Measurements from ENCODE around the gene CCDC152.

GRCh38 chr5:42806701-42807262, 50.2 kb downstream of the CCDC152 start:
- TF ChIP-seq CTCF (IDR thresholded peaks at IDR 0.05; ENCODE audit: extremely low read depth in 1 of 2, insufficient read depth in 1 of 2, low read depth in 1 of 2, low read length in 2 of 2): no peak
- TF ChIP-seq EZH2 (IDR thresholded peaks at IDR 0.05; ENCODE audit: borderline replicate concordance, low read depth, low read length, severe bottlenecking): no peak
- no peak for TF ChIP-seq POLR2AphosphoS5 (IDR thresholded peaks at IDR 0.05; ENCODE audit: insufficient read depth, low read depth, low read length)
- TF ChIP-seq POLR2A (IDR thresholded peaks at IDR 0.05; ENCODE audit: low read depth, low read length): no peak
- no peak for TF ChIP-seq MAX (IDR thresholded peaks at IDR 0.05; ENCODE audit: insufficient read depth, insufficient read length)
- TF ChIP-seq JUN (IDR thresholded peaks at IDR 0.05; ENCODE audit: borderline replicate concordance, insufficient read depth, insufficient read length, low read depth): no peak
- no peak for TF ChIP-seq GATA2 (IDR thresholded peaks at IDR 0.05; ENCODE audit: insufficient read depth, insufficient read length, low read depth, low read length)
- no peak for TF ChIP-seq MYC (IDR thresholded peaks at IDR 0.05; ENCODE audit: low read depth, low read length)
- no peak for TF ChIP-seq FOS (IDR thresholded peaks at IDR 0.05; ENCODE audit: borderline replicate concordance, insufficient read depth, low read length)
